Activated T-cell treated with anti-CD3 and anti-CD28 coated beads, Interleukin-2, amount 50 U/mL, for 72 hours (primary cell): ENCODE data around the gene KCNMB1. TPM values are rescaled to one million over a fixed set of nuclear protein-coding genes. Genes with fewer than 3 reads are reported as not detected.

Experiments
- ATAC-seq, 2 donors: fragments of 150-1000 bp; cut with Tn5 transposase; replicated peaks in 1 of 2; 2 replicates each; pipeline ENCODE4 v1.10.0; 2021; ENCODE audit warnings: moderate library complexity in 2 of 2, mild to moderate bottlenecking in 1 of 2
- DNase-seq, 2 donors: peaks; one replicate each; pipeline ENCODE4 v3.0.0; 2021 to 2022; ENCODE audit warnings: mixed read lengths in 1 of 2
- H3K27ac Mint-ChIP-seq: one replicate; pipeline ENCODE4 v1.8.0; 2022; ENCODE audit warnings: mild to moderate bottlenecking, moderate library complexity, mixed read lengths
- H3K27me3 Mint-ChIP-seq: one replicate; pipeline ENCODE4 v1.8.0; 2022; ENCODE audit warnings: low read depth, mixed read lengths
- H3K36me3 Mint-ChIP-seq, 2 donors: one replicate each; pipeline ENCODE4 v1.8.0; 2022; ENCODE audit warnings: mixed read lengths in 2 of 2, mild to moderate bottlenecking in 1 of 2; ENCODE audit not compliant: insufficient read depth in 2 of 2
- H3K4me1 Mint-ChIP-seq: one replicate; pipeline ENCODE4 v1.8.0; 2022; ENCODE audit warnings: low read depth, mixed read lengths
- H3K4me3 Mint-ChIP-seq, 2 donors: one replicate each; pipeline ENCODE4 v1.8.0; 2022; ENCODE audit warnings: mild to moderate bottlenecking in 2 of 2, mixed read lengths in 2 of 2, moderate library complexity in 2 of 2
- H3K9me3 Mint-ChIP-seq, 2 donors: one replicate each; pipeline ENCODE4 v1.8.0; 2022; ENCODE audit warnings: mixed read lengths in 2 of 2
- total RNA-seq, 2 donors: library from RNA; stranded (reverse); gene quantifications; one replicate each; pipeline ENCODE4 v1.2.3, GENCODE V29; 2022

The KCNMB1 gene
- total RNA-seq, 2 donors from 2014 or later = not detected

DNA sequence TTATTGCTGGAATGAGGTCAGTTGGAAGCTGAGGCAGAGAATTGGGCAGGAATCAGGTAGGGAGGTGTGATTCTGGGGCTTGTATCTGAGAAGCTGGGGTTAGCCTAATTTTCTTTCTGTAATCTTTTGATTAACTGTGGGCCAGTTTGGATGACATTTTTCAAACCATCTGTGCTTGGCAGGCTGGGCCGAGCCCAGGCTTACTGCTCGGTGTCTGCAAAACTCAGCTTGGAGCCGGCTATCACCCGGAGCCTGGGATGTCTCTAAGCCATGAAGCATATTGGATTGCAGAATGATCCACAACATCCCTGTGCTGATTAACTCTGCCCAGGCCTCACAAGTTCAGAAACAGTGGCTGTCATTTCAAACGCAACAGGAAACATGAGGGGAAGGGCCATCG is 26.5 kb downstream of the KCNMB1 start:
- Mint-ChIP-seq H3K27ac (no peak overlapping the region), H3K27me3 (no peaks in the 10 kb centered on the region), H3K4me1 (no peaks in the 10 kb centered on the region), H3K9me3 (no peaks in the 10 kb centered on the region), H3K4me3 (no peak overlapping the region), H3K36me3 (no peaks in the 10 kb centered on the region)
- ATAC-seq (no peak), DNase-seq (no peak)

DNA sequence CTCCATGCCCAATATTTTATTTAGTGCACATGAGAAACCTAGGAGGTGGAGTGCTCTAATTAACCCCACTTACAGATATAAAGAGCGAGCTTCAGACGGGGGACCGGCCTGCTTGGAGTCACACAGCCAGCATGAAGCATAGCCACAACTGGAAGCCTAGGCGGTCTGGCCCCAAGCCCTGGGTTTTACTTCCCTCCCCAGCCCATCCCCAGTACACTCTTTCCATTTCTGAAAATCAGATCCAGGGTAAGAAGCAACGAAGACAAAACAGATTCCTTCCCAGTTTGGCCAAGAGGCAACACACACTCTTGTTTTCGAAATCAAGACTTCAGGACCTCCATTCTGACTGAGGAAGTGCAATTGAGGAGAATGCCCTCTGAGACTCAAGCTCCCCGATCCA is 27.1 kb downstream of the KCNMB1 start:
- H3K27ac Mint-ChIP-seq = no peak overlapping the region
- no peaks in the 10 kb centered on the region for H3K4me1 Mint-ChIP-seq
- DNase-seq = no peak
- H3K4me3 Mint-ChIP-seq = no peak overlapping the region
- no peaks in the 10 kb centered on the region for H3K9me3 Mint-ChIP-seq
- no peaks in the 10 kb centered on the region for H3K36me3 Mint-ChIP-seq
- H3K27me3 Mint-ChIP-seq = no peaks in the 10 kb centered on the region
- ATAC-seq = no peak

DNA sequence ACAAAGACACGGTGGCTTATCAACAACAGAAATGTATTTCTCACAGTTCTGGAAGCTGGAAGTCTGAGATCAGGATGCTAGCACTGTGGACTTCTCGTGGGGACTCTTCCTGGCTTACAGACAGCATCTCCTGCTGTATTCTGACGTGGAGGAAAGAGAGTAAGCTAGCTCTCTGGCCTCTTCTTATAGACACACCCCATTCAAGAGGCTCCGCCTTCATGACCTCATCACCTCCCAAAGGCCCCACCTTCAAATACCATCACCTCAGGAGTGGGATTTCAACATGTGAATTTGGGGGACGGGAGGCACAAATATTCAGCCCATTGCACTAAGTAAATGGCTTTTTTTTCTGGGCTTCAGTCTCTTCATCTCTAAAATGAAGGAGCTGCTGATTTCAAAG is 27.6 kb downstream of the KCNMB1 start:
- H3K4me1 Mint-ChIP-seq = no peaks in the 10 kb centered on the region
- DNase-seq (no peak), ATAC-seq (no peak)
- no peak overlapping the region for H3K4me3 Mint-ChIP-seq
- H3K9me3 Mint-ChIP-seq = no peaks in the 10 kb centered on the region
- no peaks in the 10 kb centered on the region for H3K36me3 Mint-ChIP-seq
- H3K27ac Mint-ChIP-seq = no peak overlapping the region
- no peaks in the 10 kb centered on the region for H3K27me3 Mint-ChIP-seq

DNA sequence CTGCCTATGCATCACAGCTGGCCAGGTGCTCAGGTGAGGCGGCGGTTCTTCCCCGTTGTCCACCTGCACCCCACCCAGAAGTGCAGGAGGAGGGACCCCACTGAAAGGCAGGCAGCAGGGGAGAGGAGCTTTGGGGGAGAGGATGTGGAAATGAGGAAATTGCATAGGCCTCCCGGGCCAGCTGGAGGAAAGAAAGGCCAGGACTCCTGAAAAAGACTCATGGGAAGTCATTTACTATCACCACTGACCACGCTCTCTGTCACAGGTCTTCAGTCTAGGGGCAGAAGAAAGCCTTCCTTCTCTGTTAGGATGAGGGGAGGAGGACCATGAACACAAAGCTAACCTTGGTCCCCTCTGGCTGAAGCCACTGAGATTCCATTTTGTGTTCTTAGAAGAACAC is 28.1 kb downstream of the KCNMB1 start:
- no peaks in the 10 kb centered on the region for H3K4me1 Mint-ChIP-seq
- ATAC-seq = no peak
- H3K27me3 Mint-ChIP-seq = no peaks in the 10 kb centered on the region
- DNase-seq = no peak
- no peaks in the 10 kb centered on the region for H3K9me3 Mint-ChIP-seq
- H3K4me3 Mint-ChIP-seq = no peak overlapping the region
- H3K27ac Mint-ChIP-seq = no peak overlapping the region
- no peaks in the 10 kb centered on the region for H3K36me3 Mint-ChIP-seq

DNA sequence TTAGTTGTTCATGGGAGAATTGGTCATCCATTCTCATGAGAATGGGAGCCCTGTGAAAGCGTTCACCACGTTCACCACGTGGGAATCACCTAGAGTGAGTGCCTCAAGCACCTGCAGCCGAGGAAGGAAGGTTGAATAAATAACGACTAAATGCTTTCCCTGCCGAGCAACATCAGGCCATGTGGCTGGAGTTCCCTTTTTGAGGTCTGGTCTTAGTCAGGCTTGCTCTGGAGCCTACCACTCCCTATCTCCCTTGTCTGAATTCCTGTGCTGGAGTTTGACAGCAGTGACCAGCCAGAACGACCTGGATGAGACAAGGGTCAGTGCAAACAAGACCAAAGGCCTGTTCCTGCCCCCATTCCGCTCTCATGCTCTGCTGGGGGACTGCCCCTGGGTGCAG is 28.5 kb downstream of the KCNMB1 start:
- H3K9me3 Mint-ChIP-seq = no peaks in the 10 kb centered on the region
- H3K36me3 Mint-ChIP-seq = no peaks in the 10 kb centered on the region
- no peak overlapping the region for H3K4me3 Mint-ChIP-seq
- no peaks in the 10 kb centered on the region for H3K27me3 Mint-ChIP-seq
- DNase-seq (no peak), ATAC-seq (no peak)
- no peak overlapping the region for H3K27ac Mint-ChIP-seq
- no peaks in the 10 kb centered on the region for H3K4me1 Mint-ChIP-seq

DNA sequence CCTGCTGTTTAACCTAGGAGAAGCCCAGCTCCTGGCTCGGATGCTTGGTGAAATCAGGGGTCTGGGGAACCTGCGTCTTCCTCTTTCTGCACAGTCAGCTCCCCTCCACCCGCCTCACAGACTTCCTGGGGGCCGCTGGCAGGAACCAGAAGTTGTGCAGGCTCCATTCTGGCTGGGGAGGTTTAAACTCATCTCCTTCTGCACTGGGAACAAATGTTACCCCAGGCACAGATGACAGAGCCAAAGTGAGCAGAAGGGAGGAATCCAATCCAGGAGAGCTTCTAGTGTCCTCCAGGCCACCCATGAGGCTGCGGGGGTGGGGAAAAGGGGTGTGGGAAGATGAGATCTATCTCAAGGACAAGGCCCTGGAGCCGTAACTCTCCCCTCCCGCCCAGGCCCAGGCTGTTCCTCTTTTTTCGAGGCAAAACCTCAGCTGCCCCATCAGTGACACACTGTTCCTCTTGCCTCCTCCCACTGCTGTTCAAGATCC is 31.2 kb downstream of the KCNMB1 start:
- H3K4me3 Mint-ChIP-seq = no peak overlapping the region
- H3K27me3 Mint-ChIP-seq = peaks cover 17% of the 10 kb centered on the region

DNA sequence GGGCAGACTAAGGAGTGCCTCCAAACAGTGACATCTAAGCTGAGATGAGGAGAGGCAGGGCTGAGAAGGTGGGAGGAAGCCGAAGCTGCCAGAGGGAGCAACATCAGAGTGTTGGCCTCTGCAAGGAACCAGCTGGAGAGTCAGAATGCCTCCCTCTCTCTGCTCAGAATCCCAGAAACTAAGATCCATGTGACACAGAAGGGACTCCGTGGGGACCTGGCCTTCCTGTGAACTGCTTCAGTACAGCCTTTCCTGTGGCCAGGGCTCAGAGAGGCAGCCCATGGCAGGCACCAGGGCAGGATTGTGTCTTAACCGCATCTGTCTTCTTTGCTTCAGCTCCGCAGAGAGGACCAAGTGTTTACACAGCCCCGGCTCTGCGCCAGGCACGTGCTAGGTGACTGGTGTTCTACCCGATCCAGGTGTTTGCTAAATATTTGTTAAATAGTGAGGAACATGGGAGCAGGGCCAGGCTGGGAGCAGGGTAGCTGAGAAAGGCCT is 33.5 kb downstream of the KCNMB1 start:
- Mint-ChIP-seq H3K27ac (no peak overlapping the region), H3K4me1 (no peaks in the 10 kb centered on the region), H3K9me3 (no peaks in the 10 kb centered on the region), H3K27me3 (peaks cover 19% of the 10 kb centered on the region), H3K36me3 (no peaks in the 10 kb centered on the region), H3K4me3 (no peak overlapping the region)
- DNase-seq (no peak), ATAC-seq (no peak)

More for the DNA sequence above, 31.2 kb downstream of the KCNMB1 start:
- Mint-ChIP-seq H3K36me3 (no peaks in the 10 kb centered on the region), H3K9me3 (no peaks in the 10 kb centered on the region), H3K4me1 (no peaks in the 10 kb centered on the region), H3K27ac (no peak overlapping the region)
- no peak for ATAC-seq
- DNase-seq = no peak

DNA sequence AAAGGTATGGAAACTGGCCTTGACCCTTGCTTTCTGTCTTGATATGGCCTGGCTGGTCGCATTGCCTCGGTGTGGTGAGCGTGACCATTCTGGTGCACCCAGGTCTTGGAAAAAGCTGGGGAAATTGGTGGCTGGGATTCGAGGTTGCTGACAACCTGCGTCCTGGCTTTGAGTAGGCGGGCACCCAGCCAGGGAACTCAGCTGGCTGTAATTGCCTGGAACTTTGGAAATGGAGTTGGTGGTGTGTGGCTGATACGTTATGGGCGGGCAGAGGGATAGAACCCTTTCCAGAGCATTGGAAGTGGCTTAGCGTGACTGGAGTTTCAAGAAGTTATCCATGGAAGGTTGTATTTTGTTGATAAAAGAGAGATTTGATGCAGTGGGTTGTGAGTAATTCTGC is 35.2 kb downstream of the KCNMB1 start:
- Mint-ChIP-seq H3K4me3 (no peak overlapping the region), H3K27ac (no peak overlapping the region), H3K4me1 (no peaks in the 10 kb centered on the region), H3K36me3 (no peaks in the 10 kb centered on the region), H3K27me3 (peaks cover 29% of the 10 kb centered on the region), H3K9me3 (no peaks in the 10 kb centered on the region)
- no peak for DNase-seq
- ATAC-seq = no peak

DNA sequence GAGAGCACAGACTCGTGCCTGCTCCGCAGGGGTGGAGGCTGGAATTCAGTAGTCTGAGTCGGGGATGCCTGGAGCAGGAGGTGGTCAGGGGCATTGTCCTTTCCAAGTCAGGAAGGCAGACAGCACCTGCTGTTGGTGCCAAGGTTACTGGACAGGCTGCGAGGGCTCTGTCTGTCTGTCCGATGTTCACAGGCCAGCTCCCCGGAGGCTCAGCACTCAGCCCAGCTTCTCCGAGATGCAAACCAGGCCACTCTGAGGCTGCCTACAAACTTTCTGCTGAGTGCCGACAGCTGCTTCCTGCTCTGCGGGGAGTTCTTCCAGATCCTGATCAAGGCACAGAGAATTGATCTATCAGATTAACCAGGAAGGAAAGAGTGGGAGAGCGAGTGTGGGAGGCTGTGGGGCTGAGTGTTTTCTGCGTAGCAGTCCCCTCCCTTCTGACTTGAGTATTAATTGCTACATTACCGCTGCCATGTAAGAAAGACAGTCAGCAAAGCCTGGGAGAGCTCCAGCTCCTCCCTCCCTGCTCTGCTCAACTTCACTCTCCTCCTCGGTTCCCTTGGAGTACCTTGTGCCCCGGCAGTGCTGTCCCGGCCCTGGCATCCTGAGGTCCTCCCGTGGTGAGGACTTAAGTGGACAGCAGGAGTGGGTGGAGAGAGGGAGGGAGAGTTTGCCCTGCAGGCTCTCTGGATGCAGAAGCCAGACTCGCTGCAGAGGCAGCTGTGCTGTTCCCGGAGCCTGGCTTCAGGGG is 36.0 kb downstream of the KCNMB1 start:
- ATAC-seq (no peak), DNase-seq (no peak)
- peaks cover 37% of the 10 kb centered on the region for H3K27me3 Mint-ChIP-seq
- H3K4me1 Mint-ChIP-seq = no peaks in the 10 kb centered on the region
- H3K27ac Mint-ChIP-seq = no peak overlapping the region
- no peaks in the 10 kb centered on the region for H3K9me3 Mint-ChIP-seq
- no peaks in the 10 kb centered on the region for H3K36me3 Mint-ChIP-seq
- no peak overlapping the region for H3K4me3 Mint-ChIP-seq

DNA sequence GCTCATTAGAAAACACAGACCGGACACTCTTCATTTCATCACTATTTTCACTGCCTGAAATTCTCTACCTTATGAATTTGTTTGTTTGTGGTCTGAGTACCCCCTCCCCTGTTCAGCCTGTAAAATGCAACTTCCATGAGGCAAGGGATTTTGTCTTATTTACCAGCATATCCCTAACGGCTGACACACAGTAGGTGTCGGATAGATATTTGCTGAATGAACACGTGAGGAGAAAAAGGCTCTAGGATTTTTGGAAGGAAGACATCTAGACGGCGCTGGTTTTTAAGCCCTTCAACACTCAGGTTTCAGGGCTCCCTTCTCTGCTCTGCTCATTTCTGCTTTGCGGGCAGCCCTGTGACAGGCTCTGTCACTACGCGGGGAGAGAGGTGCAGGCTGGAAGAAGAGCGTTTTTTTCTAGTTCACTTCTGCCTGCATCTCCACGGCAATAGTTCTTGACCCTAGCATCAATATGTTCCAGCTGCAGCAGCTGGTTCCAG is 41.0 kb downstream of the KCNMB1 start:
- Mint-ChIP-seq H3K4me3 (no peak overlapping the region), H3K9me3 (no peaks in the 10 kb centered on the region), H3K27me3 (peaks cover 31% of the 10 kb centered on the region), H3K4me1 (no peaks in the 10 kb centered on the region), H3K27ac (no peak overlapping the region), H3K36me3 (no peaks in the 10 kb centered on the region)
- ATAC-seq (no peak), DNase-seq (no peak)

DNA sequence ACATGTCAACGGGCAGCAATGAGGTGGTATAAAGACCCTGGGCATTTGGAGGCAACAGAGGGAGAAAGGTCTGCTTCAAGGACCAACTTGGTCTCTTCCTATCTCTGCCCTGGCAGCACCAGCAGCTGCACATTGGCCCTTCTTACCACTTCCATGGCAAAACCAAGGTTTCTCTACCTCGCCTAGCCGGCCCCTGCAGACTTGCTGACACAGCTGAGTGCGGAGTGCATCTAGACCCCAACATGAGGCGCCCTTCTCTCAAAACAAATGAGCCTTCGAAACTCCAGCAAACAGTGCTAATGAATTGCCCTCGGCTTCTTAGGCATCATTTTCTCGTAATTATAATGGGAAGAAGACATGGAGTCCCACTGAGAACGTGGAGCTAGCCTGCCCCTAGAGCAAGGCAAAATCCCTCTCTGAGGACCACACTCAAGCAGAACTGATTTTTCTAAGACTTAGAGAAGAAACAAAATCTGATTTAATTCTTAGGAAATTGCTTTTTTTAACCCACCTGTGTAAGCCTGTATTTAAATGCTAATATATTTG is 42.1 kb downstream of the KCNMB1 start:
- H3K4me3 Mint-ChIP-seq = no peak overlapping the region
- H3K27ac Mint-ChIP-seq = no peak overlapping the region
- H3K36me3 Mint-ChIP-seq = no peaks in the 10 kb centered on the region
- H3K4me1 Mint-ChIP-seq = no peaks in the 10 kb centered on the region
- H3K27me3 Mint-ChIP-seq = peaks cover 26% of the 10 kb centered on the region
- no peak for ATAC-seq
- H3K9me3 Mint-ChIP-seq = no peaks in the 10 kb centered on the region
- no peak for DNase-seq

DNA sequence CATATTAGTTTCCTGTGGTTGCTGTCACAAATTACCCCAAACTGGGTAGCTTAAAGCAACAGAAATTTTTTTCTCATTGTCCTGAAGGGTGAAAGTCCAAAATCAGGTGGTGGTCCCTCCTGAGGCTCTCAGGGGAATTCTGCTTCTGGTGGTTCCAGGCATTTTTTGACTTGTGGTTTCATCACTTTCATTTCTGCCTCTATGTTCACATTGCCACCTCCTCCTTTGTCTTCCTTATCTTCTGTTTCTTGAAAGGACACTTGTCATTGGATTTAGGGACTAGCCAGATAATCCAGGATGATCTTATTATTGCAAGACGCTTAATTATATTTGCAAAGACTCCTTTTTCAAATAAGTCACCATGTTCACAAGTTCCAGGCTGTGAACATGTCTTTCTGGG is 43.2 kb downstream of the KCNMB1 start:
- ATAC-seq (no peak), DNase-seq (no peak)
- no peaks in the 10 kb centered on the region for H3K9me3 Mint-ChIP-seq
- H3K27me3 Mint-ChIP-seq = peaks cover 26% of the 10 kb centered on the region
- H3K27ac Mint-ChIP-seq = no peak overlapping the region
- no peak overlapping the region for H3K4me3 Mint-ChIP-seq
- no peaks in the 10 kb centered on the region for H3K36me3 Mint-ChIP-seq
- H3K4me1 Mint-ChIP-seq = no peaks in the 10 kb centered on the region

DNA sequence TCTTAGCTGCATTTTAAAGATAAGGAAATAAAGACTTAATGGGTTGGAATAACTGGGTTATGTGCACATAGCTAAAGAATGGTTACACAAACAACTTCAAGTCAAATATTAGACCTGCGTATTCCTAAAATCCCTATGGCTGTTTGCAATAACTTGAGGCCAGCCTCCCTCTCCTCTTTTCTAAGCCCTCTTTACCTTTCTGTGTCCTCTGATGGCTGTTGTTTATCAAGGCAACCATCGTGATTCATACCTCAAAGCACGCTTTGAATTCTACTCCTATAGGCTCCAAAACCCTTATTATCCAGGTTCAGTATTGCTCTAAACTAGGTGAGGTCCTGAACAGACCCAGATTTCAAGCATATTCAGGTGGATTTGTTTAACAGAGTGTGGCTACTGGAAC is 46.0 kb downstream of the KCNMB1 start:
- H3K4me3 Mint-ChIP-seq = no peak overlapping the region
- no peak for ATAC-seq
- no peaks in the 10 kb centered on the region for H3K36me3 Mint-ChIP-seq
- no peak for DNase-seq
- H3K9me3 Mint-ChIP-seq = no peaks in the 10 kb centered on the region
- H3K27me3 Mint-ChIP-seq = peaks cover 9% of the 10 kb centered on the region
- peaks cover 8% of the 10 kb centered on the region for H3K4me1 Mint-ChIP-seq
- H3K27ac Mint-ChIP-seq = no peak overlapping the region
